A673 (cell line): ENCODE data around the gene CMPK1. TPM values are rescaled to one million over a fixed set of nuclear protein-coding genes. Genes with fewer than 3 reads are reported as not detected.
A peak's percentile ranks its signal among the peaks of the same experiment; 100 is the strongest.

ENCODE experiments used
- BruUV-seq: library from RNA; stranded (reverse); fragments of 400-500 nt; replicated peaks from 2 replicates; lab custom pipeline; 2021; lab: Mats Ljungman, UMichigan
- CTCF ChIA-PET: fragments of 300-600 bp; sonication (Branson Sonifier 250); formaldehyde crosslinking; loops from one replicate; lab custom pipeline; 2022; ENCODE audit warnings: antibody characterized with exemption; lab: Charles Lee
- POLR2A ChIA-PET: fragments of 300-600 bp; sonication (Branson Sonifier 250); formaldehyde crosslinking; loops from one replicate; lab custom pipeline; 2022; ENCODE audit warnings: antibody characterized with exemption; ENCODE audit not compliant: low non-redundant PET; lab: Charles Lee
- DNase-seq: peaks from one replicate; pipeline ENCODE4 v3.0.0-alpha.2; 2015; ENCODE audit warnings: low spot score
- H3K27ac ChIP-seq: fragments of 200-600 bp; sonication (generic); 2 replicates; pipeline ENCODE4 v1.5.1; 2016; ENCODE audit warnings: mixed run types, low read depth, mild to moderate bottlenecking, mixed read lengths, antibody characterized with exemption, low read length; ENCODE audit not compliant: poor library complexity, severe bottlenecking
- H3K27me3 ChIP-seq: fragments of 200-600 bp; sonication (generic); replicated peaks from 2 replicates; pipeline ENCODE4 v1.6.1; 2017; ENCODE audit warnings: mixed run types, low read depth, mild to moderate bottlenecking, mixed read lengths, antibody characterized with exemption, low read length; ENCODE audit not compliant: insufficient read depth, poor library complexity
- H3K36me3 ChIP-seq: fragments of 200-600 bp; sonication (generic); 2 replicates; pipeline ENCODE4 v1.6.1; 2016; ENCODE audit warnings: mixed run types, mild to moderate bottlenecking, mixed read lengths, antibody characterized with exemption, low read length; ENCODE audit not compliant: insufficient read depth, poor library complexity, severe bottlenecking
- H3K4me1 ChIP-seq: fragments of 200-600 bp; sonication (generic); 2 replicates; pipeline ENCODE4 v1.6.1; 2017; ENCODE audit warnings: mixed run types, mild to moderate bottlenecking, mixed read lengths, antibody characterized with exemption, low read length; ENCODE audit not compliant: insufficient read depth, poor library complexity, severe bottlenecking
- H3K4me3 ChIP-seq: fragments of 200-600 bp; sonication (generic); 2 replicates; pipeline ENCODE4 v1.5.1; 2016; ENCODE audit warnings: low read depth, mixed run types, mild to moderate bottlenecking, mixed read lengths, low read length; ENCODE audit not compliant: poor library complexity, severe bottlenecking
- H3K9me3 ChIP-seq: fragments of 200-600 bp; sonication (generic); 2 replicates; pipeline ENCODE4 v1.6.1; 2016; ENCODE audit warnings: mixed run types, low read depth, mild to moderate bottlenecking, mixed read lengths, antibody characterized with exemption, low read length; ENCODE audit not compliant: poor library complexity, severe bottlenecking
- CTCF ChIP-seq: fragments of 300-800, 200-600 bp; sonication (generic); conservative IDR thresholded peaks from 2 replicates; pipeline ENCODE4 v1.5.1; 2017; ENCODE audit warnings: low read depth, mild to moderate bottlenecking, antibody characterized with exemption, low read length, moderate library complexity, mixed read lengths
- EZH2 ChIP-seq: fragments of 200-600 bp; sonication (generic); IDR thresholded peaks from 2 replicates; pipeline ENCODE4 v1.6.1; 2017; ENCODE audit warnings: borderline replicate concordance, low read depth, mild to moderate bottlenecking, mixed read lengths, antibody characterized with exemption, low read length; ENCODE audit not compliant: poor library complexity, severe bottlenecking
- intact Hi-C: fragments of 100-400 bp; cut with micrococcal nuclease; formaldehyde crosslinking; loops from one replicate; pipeline ENCODE4 v1.10.0; 2022; ENCODE audit not compliant: unreplicated experiment
- total RNA-seq: library from RNA; stranded (reverse); gene quantifications from 2 replicates; pipeline ENCODE4 v1.2.3, GENCODE V29; 2021

The CMPK1 gene
- total RNA-seq, 1 experiment from 2014 or later: 69.4 TPM

- H3K4me1 ChIP-seq: no peaks in the 10 kb centered on the region
- TF ChIP-seq EZH2: peak; percentile 50
- no peak for TF ChIP-seq CTCF
- no peak for DNase-seq
- no TSS peak for BruUV-seq
- no peaks in the 10 kb centered on the region for H3K9me3 ChIP-seq
- no peak within 1 kb of the TSS for H3K4me3 ChIP-seq
- ChIA-PET CTCF (no interaction called here), POLR2A (no interaction called here)
- H3K27ac ChIP-seq: no peak within 1 kb of the TSS
- H3K27me3 ChIP-seq: peaks cover 63% of the 10 kb centered on the region
- intact Hi-C loops: no loop called here
- H3K36me3 ChIP-seq: no peaks in the 10 kb centered on the region
Measured at GRCh38 chr1:47415728-47416318, 82.2 kb downstream of the CMPK1 start, which contains the start of gene FOXE3. FOXE3 (plus strand) TSS chr1:47416285; CDS start chr1:47416316, 31 bp downstream.

- H3K4me3 ChIP-seq: no peak overlapping the region
- peaks cover 70% of the 10 kb centered on the region for H3K27me3 ChIP-seq
- CTCF ChIA-PET: interaction anchor here (0.5 kb wide), 1 partner anchor 71 kb away, joined by 7 read pairs; no protein-coding TSS in a partner anchor
- DNase-seq: no peak
- H3K27ac ChIP-seq: no peak overlapping the region
- H3K36me3 ChIP-seq: no peaks in the 10 kb centered on the region
- no TSS peak for BruUV-seq
- no peak for TF ChIP-seq EZH2
- TF ChIP-seq CTCF: no peak
- intact Hi-C loops: no loop called here
- H3K4me1 ChIP-seq: no peaks in the 10 kb centered on the region
- POLR2A ChIA-PET: no interaction called here
- H3K9me3 ChIP-seq: no peaks in the 10 kb centered on the region
Measured at GRCh38 chr1:47416319-47417169, 83.0 kb downstream of the CMPK1 start.

GRCh38 chr1:47417170-47418044 is 83.8 kb downstream of the CMPK1 start:
- H3K9me3 ChIP-seq: no peaks in the 10 kb centered on the region
- BruUV-seq: no TSS peak
- CTCF ChIA-PET: no interaction called here
- intact Hi-C loops: no loop called here
- H3K27me3 ChIP-seq: peaks cover 72% of the 10 kb centered on the region
- POLR2A ChIA-PET: no interaction called here
- no peak overlapping the region for H3K4me3 ChIP-seq
- no peak for DNase-seq
- no peaks in the 10 kb centered on the region for H3K36me3 ChIP-seq
- TF ChIP-seq CTCF: no peak
- no peak for TF ChIP-seq EZH2
- H3K4me1 ChIP-seq: no peaks in the 10 kb centered on the region
- no peak overlapping the region for H3K27ac ChIP-seq
